Measurements from ENCODE around the gene CYTH2.
A peak's percentile ranks its signal among the peaks of the same experiment; 100 is the strongest.

Gene CYTH2

GRCh38 chr19:48454150-48454730, 14.9 kb upstream of the CYTH2 start:
- DNase-seq (ENCODE audit: low read depth) = no peak

- DNase-seq (ENCODE audit: low read depth) = no peak
Measured at GRCh38 chr19:48455171-48455907, 13.8 kb upstream of the CYTH2 start, which contains the start of gene KCNJ14. Gene KCNJ14, plus strand, starts transcription at chr19:48455574. Its CDS starts 6,151 bp downstream, at chr19:48461725.

GRCh38 chr19:48455908-48456562, 13.1 kb upstream of the CYTH2 start:
- no peak for DNase-seq (ENCODE audit: low read depth)

GRCh38 chr19:48456864-48457263, 12.3 kb upstream of the CYTH2 start:
- no peak for DNase-seq (ENCODE audit: low read depth)

GRCh38 chr19:48458016-48458415, 11.2 kb upstream of the CYTH2 start:
- no peak for DNase-seq (ENCODE audit: low read depth)

GRCh38 chr19:48461651-48461981, 7.6 kb upstream of the CYTH2 start:
- no peak for DNase-seq (ENCODE audit: low read depth)

- no peak for DNase-seq (ENCODE audit: low read depth)
Measured at GRCh38 chr19:48461982-48462655, 7.0 kb upstream of the CYTH2 start.

GRCh38 chr19:48465215-48465614, 4.0 kb upstream of the CYTH2 start:
- DNase-seq (ENCODE audit: low read depth) = no peak

- DNase-seq (ENCODE audit: low read depth) = no peak
Measured at GRCh38 chr19:48466561-48467325, 2.4 kb upstream of the CYTH2 start.

GRCh38 chr19:48468772-48469288, 339 bp upstream of the CYTH2 start:
- DNase-seq (ENCODE audit: low read depth) = peak; percentile 99

- DNase-seq (ENCODE audit: low read depth) = no peak
Measured at GRCh38 chr19:48469934-48470680, 938 bp downstream of the CYTH2 start.

GRCh38 chr19:48470856-48471255, 1.7 kb downstream of the CYTH2 start:
- no peak for DNase-seq (ENCODE audit: low read depth)

- DNase-seq (ENCODE audit: low read depth) = no peak
Measured at GRCh38 chr19:48471836-48472235, 2.7 kb downstream of the CYTH2 start.

GRCh38 chr19:48473161-48473966, 4.2 kb downstream of the CYTH2 start:
- no peak for DNase-seq (ENCODE audit: low read depth)

GRCh38 chr19:48474084-48474592, 5.0 kb downstream of the CYTH2 start:
- DNase-seq (ENCODE audit: low read depth) = no peak

- DNase-seq (ENCODE audit: low read depth) = no peak
Measured at GRCh38 chr19:48475369-48476068, 6.3 kb downstream of the CYTH2 start.

GRCh38 chr19:48476176-48476575, 7.0 kb downstream of the CYTH2 start:
- no peak for DNase-seq (ENCODE audit: low read depth)

GRCh38 chr19:48477067-48477685, 8.0 kb downstream of the CYTH2 start:
- DNase-seq (ENCODE audit: low read depth) = no peak
